ENCODE results near the gene VSIG1.

Gene VSIG1

DNA sequence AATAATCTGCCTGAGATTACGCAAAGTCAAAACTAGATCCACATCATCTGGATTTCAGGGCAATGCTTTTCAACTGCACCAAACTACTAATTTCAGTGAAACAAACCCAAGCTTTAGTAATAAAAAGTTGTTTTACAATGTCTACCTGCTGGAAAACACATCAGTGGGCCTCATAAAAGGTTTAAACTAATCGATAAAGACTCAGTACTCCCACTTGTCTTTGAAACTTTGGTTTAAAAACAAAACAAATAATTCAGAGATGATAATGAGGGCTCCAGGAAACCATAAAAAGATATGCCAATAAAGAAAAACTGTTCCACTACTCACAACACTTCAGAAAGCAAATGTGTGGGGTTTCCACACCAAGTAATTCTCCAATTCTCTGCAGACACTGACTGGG, 36.2 kb downstream of the VSIG1 start:
- no peak overlapping the region for H3K4me3 ChIP-seq (ENCODE audit: low read length)
- TF ChIP-seq, protein P1, sequence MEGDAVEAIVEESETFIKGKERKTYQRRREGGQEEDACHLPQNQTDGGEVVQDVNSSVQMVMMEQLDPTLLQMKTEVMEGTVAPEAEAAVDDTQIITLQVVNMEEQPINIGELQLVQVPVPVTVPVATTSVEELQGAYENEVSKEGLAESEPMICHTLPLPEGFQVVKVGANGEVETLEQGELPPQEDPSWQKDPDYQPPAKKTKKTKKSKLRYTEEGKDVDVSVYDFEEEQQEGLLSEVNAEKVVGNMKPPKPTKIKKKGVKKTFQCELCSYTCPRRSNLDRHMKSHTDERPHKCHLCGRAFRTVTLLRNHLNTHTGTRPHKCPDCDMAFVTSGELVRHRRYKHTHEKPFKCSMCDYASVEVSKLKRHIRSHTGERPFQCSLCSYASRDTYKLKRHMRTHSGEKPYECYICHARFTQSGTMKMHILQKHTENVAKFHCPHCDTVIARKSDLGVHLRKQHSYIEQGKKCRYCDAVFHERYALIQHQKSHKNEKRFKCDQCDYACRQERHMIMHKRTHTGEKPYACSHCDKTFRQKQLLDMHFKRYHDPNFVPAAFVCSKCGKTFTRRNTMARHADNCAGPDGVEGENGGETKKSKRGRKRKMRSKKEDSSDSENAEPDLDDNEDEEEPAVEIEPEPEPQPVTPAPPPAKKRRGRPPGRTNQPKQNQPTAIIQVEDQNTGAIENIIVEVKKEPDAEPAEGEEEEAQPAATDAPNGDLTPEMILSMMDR (conservative IDR thresholded peaks at IDR 0.05; ENCODE audit: low read depth, low read length) = no peak
- no peak for DNase-seq (ENCODE audit: low read depth)

DNA sequence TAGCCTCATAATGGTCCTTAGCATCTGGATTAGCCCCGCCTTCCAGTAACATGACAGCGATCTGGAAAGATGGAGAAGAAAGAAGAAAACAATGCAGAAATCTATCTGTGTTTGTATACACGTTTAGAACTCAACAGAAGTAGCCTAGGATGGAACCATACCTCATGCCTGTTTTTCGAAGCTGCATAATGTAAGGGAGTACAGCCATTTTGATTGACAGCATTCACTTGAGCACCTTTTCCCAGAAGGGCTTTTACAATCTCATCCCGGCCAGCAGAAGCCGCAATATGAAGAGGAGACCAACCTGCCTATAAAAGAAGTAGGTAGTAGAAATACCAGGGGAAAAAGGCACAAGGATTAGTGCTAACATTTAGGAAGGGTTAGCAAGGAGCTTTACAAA, 42.9 kb downstream of the VSIG1 start:
- no peak overlapping the region for H3K4me3 ChIP-seq (ENCODE audit: low read length)
- TF ChIP-seq, protein P1 (conservative IDR thresholded peaks at IDR 0.05; ENCODE audit: low read depth, low read length) = no peak
- DNase-seq (ENCODE audit: low read depth) = no peak

DNA sequence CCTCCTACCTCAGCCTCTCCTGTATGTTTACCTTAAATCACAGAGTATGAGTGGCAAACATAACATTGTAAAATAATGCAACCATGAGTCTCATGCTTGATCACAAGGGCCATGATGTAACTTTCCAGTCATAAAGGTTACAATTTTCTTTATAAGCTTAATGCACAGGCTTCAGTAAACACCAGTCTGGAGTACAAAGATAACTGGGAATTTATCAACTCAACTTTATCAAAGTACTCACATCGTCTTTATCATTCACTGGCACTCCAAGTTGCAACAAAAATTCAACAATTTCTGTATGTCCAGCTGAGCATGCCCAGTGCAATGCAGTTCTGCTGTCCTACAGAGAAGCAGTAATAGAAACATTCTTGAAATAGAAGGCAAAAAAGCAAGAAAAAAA, 43.6 kb downstream of the VSIG1 start:
- H3K4me3 ChIP-seq (ENCODE audit: low read length) = no peak overlapping the region
- TF ChIP-seq, protein P1 (conservative IDR thresholded peaks at IDR 0.05; ENCODE audit: low read depth, low read length) = no peak
- DNase-seq (ENCODE audit: low read depth) = no peak

DNA sequence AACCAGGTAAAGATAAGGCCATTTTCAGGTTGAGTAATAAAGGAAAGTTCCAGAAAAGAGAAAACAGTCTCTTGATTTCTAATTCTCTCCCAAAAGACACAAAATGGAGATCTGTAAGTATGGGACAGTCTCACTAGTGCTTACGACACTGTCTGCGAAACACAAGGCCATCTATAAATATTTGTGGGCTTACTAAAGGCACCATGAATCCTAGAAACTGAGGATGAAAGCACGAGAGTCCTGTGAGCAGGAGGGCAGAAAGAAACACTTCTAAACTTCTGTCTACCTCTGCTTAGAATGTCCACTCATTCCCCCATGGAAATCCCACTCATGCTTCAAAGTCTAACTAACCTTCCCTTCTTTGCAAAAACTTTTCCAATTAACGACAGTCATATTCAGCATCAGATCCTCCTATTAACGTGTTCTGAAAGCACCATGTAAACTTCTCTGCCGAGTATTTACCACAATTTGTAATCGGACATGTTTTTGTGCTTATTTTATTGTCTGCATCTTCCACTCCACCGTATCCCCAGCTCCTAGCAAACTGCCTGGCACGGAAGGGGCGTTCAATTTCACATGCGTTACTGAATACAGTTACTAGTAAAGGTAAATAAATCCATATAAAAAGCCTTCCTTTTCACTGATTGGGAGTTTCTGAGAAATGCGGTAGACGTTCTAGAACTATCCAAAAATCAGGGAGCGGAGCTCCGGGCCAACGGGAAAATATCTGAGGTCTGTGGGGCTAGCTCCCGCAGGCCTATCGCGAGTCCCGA, 45.8 kb downstream of the VSIG1 start:
- DNase-seq (ENCODE audit: low read depth) = no peak
- TF ChIP-seq, protein P1 (conservative IDR thresholded peaks at IDR 0.05; ENCODE audit: low read depth, low read length) = no peak
- peak overlapping the region; percentile 74 for H3K4me3 ChIP-seq (ENCODE audit: low read length)

DNA sequence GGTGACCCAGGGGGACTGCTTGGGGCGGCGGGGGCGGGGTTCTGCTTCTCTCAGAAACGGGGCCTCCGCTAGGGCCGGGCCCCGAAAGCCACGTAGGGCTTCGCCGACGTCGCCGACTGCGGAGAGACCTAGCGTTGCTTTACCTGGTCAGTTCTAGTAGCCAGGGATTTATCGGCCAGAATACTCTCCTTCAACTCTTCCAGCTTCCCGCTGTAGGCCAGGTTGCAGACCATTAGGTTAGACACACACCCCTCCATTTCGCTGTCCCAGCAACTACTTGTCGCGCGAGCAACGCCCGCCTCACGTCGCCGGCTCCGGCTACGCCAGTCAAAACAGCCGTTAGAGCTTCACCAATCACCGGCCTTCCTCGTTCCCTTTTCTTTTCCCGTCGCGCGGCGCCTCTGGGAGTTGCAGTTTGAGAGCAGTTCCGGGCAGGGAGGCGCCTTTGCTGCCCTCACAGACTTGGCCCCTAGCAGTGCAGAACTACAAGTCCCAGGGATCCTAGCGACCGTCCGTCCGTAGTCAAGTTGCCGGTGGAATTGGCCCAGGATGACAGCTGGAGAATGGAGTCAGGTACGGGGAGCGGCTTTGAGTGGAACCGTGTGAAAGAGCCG, 46.5 kb downstream of the VSIG1 start, which contains the start of the genes ATG4A and PSMD10:
ATG4A (plus strand) TSS at position 515 of the 614 bp plus-strand sequence; CDS start at position 564, 49 bp downstream.
PSMD10 (minus strand) TSS at position 279 of the 614 bp plus-strand sequence; CDS start at position 257, 22 bp downstream.
- TF ChIP-seq, protein P1 (conservative IDR thresholded peaks at IDR 0.05; ENCODE audit: low read depth, low read length) = no peak
- DNase-seq (ENCODE audit: low read depth) = peak; percentile 84
- H3K4me3 ChIP-seq (ENCODE audit: low read length) = peak within 1 kb of the TSS; percentile 74

DNA sequence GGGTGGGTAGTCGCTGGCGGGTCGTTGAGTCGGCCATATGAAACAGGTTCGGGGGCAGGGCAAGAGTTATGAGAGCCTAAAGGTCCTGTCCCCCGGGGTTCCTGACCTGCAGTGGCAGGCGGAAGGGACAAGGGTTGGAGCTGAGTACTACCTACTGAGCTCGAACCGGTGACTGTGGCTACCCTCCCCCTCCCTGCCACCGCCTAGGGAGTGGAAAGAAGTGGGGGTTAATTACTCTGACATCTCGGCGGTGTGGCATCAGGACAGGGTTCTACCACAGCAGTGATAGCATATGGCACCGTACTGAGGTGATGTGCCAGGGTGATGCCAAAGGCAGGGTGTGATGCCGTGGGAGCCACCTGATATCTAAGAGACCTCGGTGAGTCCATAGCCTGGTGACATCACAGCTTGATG, 47.0 kb downstream of the VSIG1 start:
- no peak for DNase-seq (ENCODE audit: low read depth)
- peak overlapping the region; percentile 74 for H3K4me3 ChIP-seq (ENCODE audit: low read length)
- TF ChIP-seq, protein P1 (conservative IDR thresholded peaks at IDR 0.05; ENCODE audit: low read depth, low read length) = no peak

All from retinal pigment epithelial cell (primary cell).